Cardiac muscle cell (in vitro differentiated cells and primary cell): ENCODE measurements around the gene PHACTR3. TPM values are rescaled to one million over a fixed set of nuclear protein-coding genes. Genes with fewer than 3 reads are reported as not detected.

Experiments used
- DNase-seq, 2 donors: peaks; one replicate each; pipeline versions ENCODE4 v3.0.0 to v3.0.0-alpha.2; 2010 to 2017; ENCODE audit warnings: low read depth in 1 of 2, low spot score in 1 of 2
- H3K27ac ChIP-seq: fragments of 200-600 bp; sonication (generic); 2 replicates; pipeline ENCODE4 v1.5.1; 2016
- H3K27me3 ChIP-seq: fragments of 200-600 bp; sonication (generic); 2 replicates; pipeline ENCODE4 v1.6.0; 2016; ENCODE audit warnings: control low read depth
- H3K36me3 ChIP-seq: fragments of 200-600 bp; sonication (generic); 2 replicates; pipeline ENCODE4 v1.5.1; 2016; ENCODE audit warnings: control low read depth
- H3K4me1 ChIP-seq: fragments of 200-600 bp; sonication (generic); 2 replicates; pipeline ENCODE4 v1.8.1; 2017; ENCODE audit warnings: low read depth, mild to moderate bottlenecking, mixed run types
- H3K4me3 ChIP-seq: fragments of 200-600 bp; sonication (generic); 2 replicates; pipeline ENCODE4 v1.5.1; 2016; ENCODE audit warnings: mild to moderate bottlenecking
- H3K9me3 ChIP-seq: fragments of 200-600 bp; sonication (generic); 2 replicates; pipeline ENCODE4 v1.5.1; 2017; ENCODE audit warnings: low read depth, mild to moderate bottlenecking, control low read depth
- polyA plus RNA-seq: library from polyadenylated mRNA; unstranded; fragments of >200 nt; fragmentation: Nextera tagmentation; extraction: Ambion mirVana; gene quantifications from 2 replicates; pipeline ENCODE4 v1.2.1, GENCODE V29; 2016
- total RNA-seq: library from RNA; depleted of rRNA; stranded (reverse); fragments of >200 nt; gene quantifications from 2 replicates; pipeline ENCODE4 v1.2.3, GENCODE V29; 2016
- TF ChIP-seq, protein P1 (sequence below): IDR thresholded peaks from 2 replicates; pipeline ENCODE4 v1.5.1; 2012; ENCODE audit warnings: low read depth, mild to moderate bottlenecking, low read length

The PHACTR3 gene
- total and polyA plus RNA-seq, 2 experiments from 2014 or later: 0.55 to 17.0 TPM

GRCh38 chr20:59688999-59689398 lies 84.7 kb downstream of the PHACTR3 start:
- H3K27me3 ChIP-seq: no peaks in the 10 kb centered on the region
- no peak for DNase-seq
- no peaks in the 10 kb centered on the region for H3K4me1 ChIP-seq
- no peaks in the 10 kb centered on the region for H3K9me3 ChIP-seq
- no peaks in the 10 kb centered on the region for H3K36me3 ChIP-seq
- H3K4me3 ChIP-seq: no peak overlapping the region
- TF ChIP-seq, protein P1, sequence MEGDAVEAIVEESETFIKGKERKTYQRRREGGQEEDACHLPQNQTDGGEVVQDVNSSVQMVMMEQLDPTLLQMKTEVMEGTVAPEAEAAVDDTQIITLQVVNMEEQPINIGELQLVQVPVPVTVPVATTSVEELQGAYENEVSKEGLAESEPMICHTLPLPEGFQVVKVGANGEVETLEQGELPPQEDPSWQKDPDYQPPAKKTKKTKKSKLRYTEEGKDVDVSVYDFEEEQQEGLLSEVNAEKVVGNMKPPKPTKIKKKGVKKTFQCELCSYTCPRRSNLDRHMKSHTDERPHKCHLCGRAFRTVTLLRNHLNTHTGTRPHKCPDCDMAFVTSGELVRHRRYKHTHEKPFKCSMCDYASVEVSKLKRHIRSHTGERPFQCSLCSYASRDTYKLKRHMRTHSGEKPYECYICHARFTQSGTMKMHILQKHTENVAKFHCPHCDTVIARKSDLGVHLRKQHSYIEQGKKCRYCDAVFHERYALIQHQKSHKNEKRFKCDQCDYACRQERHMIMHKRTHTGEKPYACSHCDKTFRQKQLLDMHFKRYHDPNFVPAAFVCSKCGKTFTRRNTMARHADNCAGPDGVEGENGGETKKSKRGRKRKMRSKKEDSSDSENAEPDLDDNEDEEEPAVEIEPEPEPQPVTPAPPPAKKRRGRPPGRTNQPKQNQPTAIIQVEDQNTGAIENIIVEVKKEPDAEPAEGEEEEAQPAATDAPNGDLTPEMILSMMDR: no peak
- H3K27ac ChIP-seq: no peak overlapping the region

GRCh38 chr20:59690101-59690500 lies 85.8 kb downstream of the PHACTR3 start:
- H3K27me3 ChIP-seq: no peaks in the 10 kb centered on the region
- H3K4me3 ChIP-seq: no peak overlapping the region
- no peak overlapping the region for H3K27ac ChIP-seq
- H3K4me1 ChIP-seq: no peaks in the 10 kb centered on the region
- TF ChIP-seq, protein P1: no peak
- DNase-seq: no peak
- no peaks in the 10 kb centered on the region for H3K9me3 ChIP-seq
- no peaks in the 10 kb centered on the region for H3K36me3 ChIP-seq

- DNase-seq: no peak
- Histone ChIP-seq H3K27ac (no peak overlapping the region), H3K4me1 (no peaks in the 10 kb centered on the region), H3K27me3 (no peaks in the 10 kb centered on the region), H3K36me3 (no peaks in the 10 kb centered on the region), H3K4me3 (no peak overlapping the region), H3K9me3 (no peaks in the 10 kb centered on the region)
- TF ChIP-seq, protein P1: no peak
These were observed 86.6 kb downstream of the PHACTR3 start for GRCh38 chr20:59690976-59691375.

- Histone ChIP-seq H3K9me3 (no peaks in the 10 kb centered on the region), H3K4me1 (no peaks in the 10 kb centered on the region)
- TF ChIP-seq, protein P1: no peak
These were observed 87.8 kb downstream of the PHACTR3 start for GRCh38 chr20:59692139-59692538.

DNA sequence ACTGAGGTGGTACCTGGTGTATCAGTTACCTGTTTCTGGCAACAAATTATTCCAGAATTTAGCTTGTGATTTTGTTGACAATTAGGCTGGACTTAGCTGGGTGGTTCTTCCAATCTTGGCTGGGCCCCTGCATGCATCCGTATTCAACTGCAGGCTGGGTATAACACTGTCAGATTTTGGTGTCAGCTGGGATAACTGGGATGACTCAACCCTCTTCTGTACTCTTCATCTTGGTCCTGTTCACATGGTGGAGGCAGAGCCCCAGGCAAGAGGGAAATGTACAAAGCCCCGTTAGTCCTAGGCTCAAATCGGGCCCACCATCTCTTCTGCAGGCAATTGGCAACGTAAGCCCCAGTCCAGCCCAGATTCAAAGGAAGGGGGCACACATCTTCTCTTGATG lies 89.2 kb downstream of the PHACTR3 start:
- Histone ChIP-seq H3K4me3 (no peak overlapping the region), H3K9me3 (no peaks in the 10 kb centered on the region), H3K27me3 (no peaks in the 10 kb centered on the region), H3K4me1 (no peaks in the 10 kb centered on the region), H3K27ac (no peak overlapping the region), H3K36me3 (no peaks in the 10 kb centered on the region)
- DNase-seq: no peak
- TF ChIP-seq, protein P1: no peak

More at GRCh38 chr20:59692139-59692538, 87.8 kb downstream of the PHACTR3 start:
- Histone ChIP-seq H3K27ac (no peak overlapping the region), H3K4me3 (no peak overlapping the region), H3K36me3 (no peaks in the 10 kb centered on the region), H3K27me3 (no peaks in the 10 kb centered on the region)
- DNase-seq: no peak

DNA sequence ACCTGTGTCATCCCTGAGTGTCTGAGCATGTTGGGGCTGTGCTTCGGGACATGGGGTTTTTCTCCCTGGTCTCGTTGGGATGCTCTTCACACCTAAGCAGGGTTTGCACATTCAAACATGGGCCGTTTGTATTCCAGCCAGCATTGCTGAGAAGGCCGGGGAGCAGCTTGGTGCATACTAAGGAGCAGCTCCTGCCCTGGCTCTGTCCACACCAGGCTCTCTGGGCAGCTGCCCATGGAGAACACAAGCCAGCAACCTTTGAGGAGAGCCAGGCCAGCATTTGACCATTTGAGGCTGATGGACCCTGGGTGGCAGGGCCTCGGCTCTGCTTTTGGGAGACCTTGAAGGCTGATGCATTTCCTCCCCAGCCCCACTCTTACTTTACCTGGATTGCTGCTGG lies 92.1 kb downstream of the PHACTR3 start:
- TF ChIP-seq, protein P1: no peak
- Histone ChIP-seq H3K4me1 (no peaks in the 10 kb centered on the region), H3K9me3 (no peaks in the 10 kb centered on the region), H3K4me3 (no peak overlapping the region), H3K27ac (no peak overlapping the region), H3K36me3 (no peaks in the 10 kb centered on the region), H3K27me3 (no peaks in the 10 kb centered on the region)
- no peak for DNase-seq
